Type B pancreatic cell (in vitro differentiated cells): ENCODE data around the gene EQTN. TPM values are rescaled to one million over a fixed set of nuclear protein-coding genes. Genes with fewer than 3 reads are reported as not detected.

Experiments
- DNase-seq: peaks from one replicate; pipeline ENCODE4 v3.0.0; 2021; ENCODE audit warnings: mixed read lengths; ENCODE audit not compliant: unreplicated experiment; ENCODE audit errors: extremely low spot score
- H3K27ac Mint-ChIP-seq: 2 replicates; pipeline ENCODE4 v1.8.0; 2021; ENCODE audit warnings: mild to moderate bottlenecking, mixed read lengths
- H3K27me3 Mint-ChIP-seq: 2 replicates; pipeline ENCODE4 v1.8.0; 2021; ENCODE audit warnings: mixed read lengths
- H3K36me3 Mint-ChIP-seq: 2 replicates; pipeline ENCODE4 v1.8.0; 2021; ENCODE audit warnings: mixed read lengths
- H3K4me1 Mint-ChIP-seq: one replicate; pipeline ENCODE4 v1.8.0; 2021; ENCODE audit warnings: mixed read lengths; ENCODE audit not compliant: unreplicated experiment
- H3K4me3 Mint-ChIP-seq: 2 replicates; pipeline ENCODE4 v1.8.0; 2021; ENCODE audit warnings: mild to moderate bottlenecking, mixed read lengths
- H3K9me3 Mint-ChIP-seq: 2 replicates; pipeline ENCODE4 v1.8.0; 2021; ENCODE audit warnings: mixed read lengths
- CTCF ChIP-seq: fragments of 200-600 bp; sonication (generic); conservative IDR thresholded peaks from 2 replicates; pipeline ENCODE4 v1.5.0; 2021; ENCODE audit warnings: antibody characterized with exemption, mild to moderate bottlenecking
- total RNA-seq: library from RNA; stranded (reverse); gene quantifications from 2 replicates; pipeline ENCODE4 v1.2.1, GENCODE V29; 2021; ENCODE audit warnings: low replicate concordance

The EQTN gene
- total RNA-seq, 1 donor from 2014 or later: 1.1 TPM

- no peaks in the 10 kb centered on the region for H3K9me3 Mint-ChIP-seq
- peaks cover 40% of the 10 kb centered on the region for H3K4me1 Mint-ChIP-seq
- no peak for TF ChIP-seq CTCF
- no peak for DNase-seq
- H3K27ac Mint-ChIP-seq: no peak overlapping the region
- H3K27me3 Mint-ChIP-seq: no peaks in the 10 kb centered on the region
- H3K36me3 Mint-ChIP-seq: peaks cover 3% of the 10 kb centered on the region
- H3K4me3 Mint-ChIP-seq: no peak overlapping the region
Measured at GRCh38 chr9:27339661-27340284, 42.8 kb upstream of the EQTN start.

- TF ChIP-seq CTCF: no peak
- Mint-ChIP-seq H3K9me3 (no peaks in the 10 kb centered on the region), H3K4me3 (no peak overlapping the region), H3K36me3 (peaks cover 3% of the 10 kb centered on the region), H3K27ac (no peak overlapping the region), H3K4me1 (peaks cover 44% of the 10 kb centered on the region), H3K27me3 (no peaks in the 10 kb centered on the region)
- no peak for DNase-seq
Measured at GRCh38 chr9:27338527-27338903, 41.6 kb upstream of the EQTN start.

- no peaks in the 10 kb centered on the region for H3K27me3 Mint-ChIP-seq
- no peak for DNase-seq
- no peak overlapping the region for H3K27ac Mint-ChIP-seq
- H3K4me1 Mint-ChIP-seq: peaks cover 46% of the 10 kb centered on the region
- no peaks in the 10 kb centered on the region for H3K9me3 Mint-ChIP-seq
- TF ChIP-seq CTCF: no peak
- H3K36me3 Mint-ChIP-seq: peaks cover 3% of the 10 kb centered on the region
- H3K4me3 Mint-ChIP-seq: no peak overlapping the region
Measured at GRCh38 chr9:27337833-27338526, 41.0 kb upstream of the EQTN start.

- no peak for DNase-seq
- peaks cover 46% of the 10 kb centered on the region for H3K4me1 Mint-ChIP-seq
- H3K9me3 Mint-ChIP-seq: no peaks in the 10 kb centered on the region
- TF ChIP-seq CTCF: no peak
- no peaks in the 10 kb centered on the region for H3K27me3 Mint-ChIP-seq
- H3K4me3 Mint-ChIP-seq: no peak overlapping the region
- no peak overlapping the region for H3K27ac Mint-ChIP-seq
- peaks cover 3% of the 10 kb centered on the region for H3K36me3 Mint-ChIP-seq
Measured at GRCh38 chr9:27337236-27337635, 40.3 kb upstream of the EQTN start.

- TF ChIP-seq CTCF: no peak
- Mint-ChIP-seq H3K9me3 (no peaks in the 10 kb centered on the region), H3K36me3 (peaks cover 3% of the 10 kb centered on the region), H3K27me3 (no peaks in the 10 kb centered on the region), H3K4me1 (peaks cover 46% of the 10 kb centered on the region), H3K4me3 (no peak overlapping the region), H3K27ac (no peak overlapping the region)
- no peak for DNase-seq
Measured at GRCh38 chr9:27336829-27337228, 39.9 kb upstream of the EQTN start.
